IMR-90 (cell line): ENCODE results near the gene MOV10L1. TPM values are rescaled to one million over a fixed set of nuclear protein-coding genes. Genes with fewer than 3 reads are reported as not detected.

Source experiments
- ATAC-seq: fragments of 200-7000 bp; cut with Tn5 transposase; 2 replicates; pipeline ENCODE4 v1.9.1; 2020; ENCODE audit warnings: low read depth, mild to moderate bottlenecking, moderate library complexity
- BruUV-seq: library from RNA; stranded (reverse); fragments of 400-500 nt; replicated peaks from 2 replicates; lab custom pipeline; 2021; lab: Mats Ljungman, UMichigan
- CTCF ChIA-PET: fragments of 300-600 bp; formaldehyde crosslinking; extraction: SDS; loops from one replicate; lab custom pipeline; 2021; ENCODE audit warnings: antibody characterized with exemption; lab: Yijun Ruan, JAX
- POLR2A ChIA-PET: fragments of 300-600 bp; sonication (Branson Sonifier 250); formaldehyde crosslinking; loops from one replicate; lab custom pipeline; 2022; ENCODE audit warnings: antibody characterized with exemption; ENCODE audit not compliant: unreplicated experiment; lab: Charles Lee
- DNase-seq: peaks from one replicate; pipeline ENCODE4 v3.0.0; 2013
- H2AFZ ChIP-seq: replicated peaks from 2 replicates; pipeline ENCODE3; 2013; ENCODE audit warnings: low read length, mild to moderate bottlenecking; ENCODE audit not compliant: poor library complexity
- H2AK5ac ChIP-seq: 2 replicates; pipeline ENCODE4 v1.6.1; 2013; ENCODE audit warnings: low read depth, low read length, inconsistent platforms
- H2AK9ac ChIP-seq: replicated peaks from 2 replicates; pipeline ENCODE3; 2013; ENCODE audit warnings: mild to moderate bottlenecking, low read depth, low read length, moderate library complexity; ENCODE audit not compliant: poor library complexity
- H2BK120ac ChIP-seq: 2 replicates; pipeline ENCODE4 v1.6.1; 2013; ENCODE audit warnings: low read depth, low read length, inconsistent platforms
- H2BK15ac ChIP-seq: 3 replicates; pipeline ENCODE4 v1.6.1; 2013; ENCODE audit warnings: low read depth, low read length, inconsistent platforms
- H2BK20ac ChIP-seq: 2 replicates; pipeline ENCODE4 v1.6.1; 2013; ENCODE audit warnings: low read depth, mild to moderate bottlenecking, inconsistent platforms, low read length, moderate library complexity
- H2BK5ac ChIP-seq: 2 replicates; pipeline ENCODE4 v1.6.1; 2013; ENCODE audit warnings: mild to moderate bottlenecking, low read depth, low read length, inconsistent platforms; ENCODE audit not compliant: poor library complexity, severe bottlenecking
- H3K14ac ChIP-seq: replicated peaks from 2 replicates; pipeline ENCODE4 v1.6.1; 2013; ENCODE audit warnings: low read depth, low read length, inconsistent platforms
- H3K18ac ChIP-seq: 2 replicates; pipeline ENCODE4 v1.6.1; 2013; ENCODE audit warnings: low read depth, low read length, control low read depth
- H3K23ac ChIP-seq: 2 replicates; pipeline ENCODE4 v1.6.1; 2013; ENCODE audit warnings: low read depth, low read length, inconsistent platforms
- H3K27ac ChIP-seq: 2 replicates; pipeline ENCODE4 v1.5.1; 2013; ENCODE audit warnings: mild to moderate bottlenecking, control low read depth, low read length; ENCODE audit not compliant: insufficient read depth
- H3K27me3 ChIP-seq: 2 replicates; pipeline ENCODE4 v1.6.1; 2013; ENCODE audit warnings: low read length; ENCODE audit not compliant: control insufficient read depth, insufficient read depth
- H3K36me3 ChIP-seq: 2 replicates; pipeline ENCODE4 v1.6.1; 2013; ENCODE audit warnings: low read length, mixed read lengths; ENCODE audit not compliant: control insufficient read depth, insufficient read depth
- H3K4ac ChIP-seq: 2 replicates; pipeline ENCODE4 v1.6.1; 2013; ENCODE audit warnings: low read depth, low read length, inconsistent platforms
- H3K4me1 ChIP-seq: 2 replicates; pipeline ENCODE4 v1.6.1; 2013; ENCODE audit warnings: low read length, mixed read lengths; ENCODE audit not compliant: control insufficient read depth, insufficient read depth
- H3K4me2 ChIP-seq: 2 replicates; pipeline ENCODE4 v1.6.1; 2013; ENCODE audit warnings: low read depth, mild to moderate bottlenecking, control low read depth, low read length, moderate library complexity
- H3K4me3 ChIP-seq: 2 replicates; pipeline ENCODE4 v1.5.1; 2013; ENCODE audit warnings: low read depth, mild to moderate bottlenecking, control low read depth, low read length, moderate library complexity; ENCODE audit not compliant: insufficient read depth
- H3K56ac ChIP-seq: 2 replicates; pipeline ENCODE4 v1.6.1; 2013; ENCODE audit warnings: low read length, inconsistent platforms; ENCODE audit not compliant: insufficient read depth; ENCODE audit errors: extremely low read depth
- H3K79me1 ChIP-seq, 2 experiments: 2 replicates each; pipeline ENCODE4 v1.6.1; 2013; ENCODE audit warnings: low read length in 2 of 2, inconsistent platforms in 1 of 2, low read depth in 1 of 2
- H3K9ac ChIP-seq: 2 replicates; pipeline ENCODE4 v1.6.1; 2013; ENCODE audit warnings: low read depth, low read length, control low read depth
- H3K9me1 ChIP-seq: 2 replicates; pipeline ENCODE4 v1.6.1; 2013; ENCODE audit warnings: low read length, inconsistent platforms; ENCODE audit not compliant: insufficient read depth
- H3K9me3 ChIP-seq: 2 replicates; pipeline ENCODE4 v1.6.1; 2013; ENCODE audit warnings: low read length; ENCODE audit not compliant: control insufficient read depth, insufficient read depth
- H4K20me1 ChIP-seq: 2 replicates; pipeline ENCODE4 v1.6.1; 2013; ENCODE audit warnings: low read length, inconsistent platforms; ENCODE audit not compliant: insufficient read depth
- H4K5ac ChIP-seq: 2 replicates; pipeline ENCODE4 v1.6.1; 2013; ENCODE audit warnings: mild to moderate bottlenecking, low read depth, low read length, control low read depth
- H4K8ac ChIP-seq, 2 experiments: 2 replicates each; pipeline ENCODE4 v1.6.1; 2013; ENCODE audit warnings: low read depth in 2 of 2, low read length in 2 of 2, control low read depth in 1 of 2, inconsistent platforms in 1 of 2
- H4K91ac ChIP-seq: 2 replicates; pipeline ENCODE4 v1.6.1; 2013; ENCODE audit warnings: low read depth, low read length, inconsistent platforms; ENCODE audit not compliant: insufficient read depth
- CEBPB ChIP-seq: IDR thresholded peaks from 2 replicates; pipeline ENCODE4 v1.6.1; 2012; ENCODE audit warnings: low read depth, low read length, improper control_type of control experiment
- CHD1 ChIP-seq: IDR thresholded peaks from 2 replicates; pipeline ENCODE4 v1.6.1; 2012; ENCODE audit warnings: low read depth, low read length, improper control_type of control experiment
- MAZ ChIP-seq: IDR thresholded peaks from 2 replicates; pipeline ENCODE4 v1.6.1; 2012; ENCODE audit warnings: low read depth, mild to moderate bottlenecking, low read length, improper control_type of control experiment, moderate library complexity, borderline replicate concordance
- MXI1 ChIP-seq: IDR thresholded peaks from 2 replicates; pipeline ENCODE4 v1.6.1; 2012; ENCODE audit warnings: low read depth, mild to moderate bottlenecking, low read length, moderate library complexity, borderline replicate concordance
- NFE2L2 ChIP-seq: fragments of 150-350 bp; IDR thresholded peaks from 2 replicates; pipeline ENCODE4 v1.6.1; 2016; ENCODE audit warnings: low read depth, mild to moderate bottlenecking, low read length
- POLR2A ChIP-seq: IDR thresholded peaks from 2 replicates; pipeline ENCODE4 v1.6.1; 2012; ENCODE audit warnings: mild to moderate bottlenecking, low read depth, low read length
- RAD21 ChIP-seq: IDR thresholded peaks from 2 replicates; pipeline ENCODE4 v1.6.1; 2012; ENCODE audit warnings: low read length, improper control_type of control experiment
- RCOR1 ChIP-seq: IDR thresholded peaks from 2 replicates; pipeline ENCODE4 v1.6.1; 2012; ENCODE audit warnings: mild to moderate bottlenecking, low read length, improper control_type of control experiment; ENCODE audit not compliant: insufficient replicate concordance
- RFX5 ChIP-seq: IDR thresholded peaks from 2 replicates; pipeline ENCODE4 v1.8.0; 2012; ENCODE audit warnings: low read depth, mild to moderate bottlenecking, low read length, moderate library complexity
- SMC3 ChIP-seq: fragments of 150-350 bp; IDR thresholded peaks from 2 replicates; pipeline ENCODE4 v1.6.1; 2016; ENCODE audit warnings: low read depth, mild to moderate bottlenecking, antibody characterized with exemption, low read length, moderate library complexity
- WGBS, 2 experiments: methylation state at CpG; one replicate each; pipeline versions ENCODE4 v1.1.5 to v1.1.7; 2013; ENCODE audit warnings: missing lambda C conversion rate in 2 of 2; ENCODE audit not compliant: insufficient read length in 1 of 2; ENCODE audit errors: extremely low coverage in 2 of 2; 5-methylcytosine and 5-hydroxymethylcytosine counted together
- dilution Hi-C: fragments of 300-500 bp; cut with HindIII; formaldehyde crosslinking; loops from one replicate; pipeline ENCODE4 v1.14.3; 2018; ENCODE audit warnings: low sequenced_read_pairs; ENCODE audit not compliant: unreplicated experiment
- in situ Hi-C: fragments of 300-500 bp; cut with MboI; formaldehyde crosslinking; loops from 3 replicates; pipeline ENCODE4 v1.14.3; 2019; ENCODE audit warnings: low sequenced_read_pairs, inconsistent platforms, mixed read lengths
- intact Hi-C: fragments of 100-400 bp; cut with micrococcal nuclease; formaldehyde crosslinking; loops from 2 replicates; pipeline ENCODE4 v1.10.0; 2022
- polyA plus RNA-seq, 3 experiments: library from polyadenylated mRNA; depleted of rRNA; stranded (reverse); fragments of >200 nt; gene quantifications; 2 replicates each; pipeline ENCODE4 v1.2.3, GENCODE V29; 2012; ENCODE audit warnings: low replicate concordance in 1 of 3
- total RNA-seq: library from RNA; depleted of rRNA; stranded (reverse); fragments of >200 nt; gene quantifications from 2 replicates; pipeline ENCODE4 v1.2.3, GENCODE V29; 2012
- TF ChIP-seq, protein P1 (sequence below): conservative IDR thresholded peaks from 2 replicates; pipeline ENCODE4 v1.5.1; 2012; ENCODE audit warnings: mild to moderate bottlenecking, low read depth, low read length, improper control_type of control experiment
- TF ChIP-seq, protein P2 (sequence below): fragments of 150-350 bp; IDR thresholded peaks from 2 replicates; pipeline ENCODE4 v1.6.1; 2016; ENCODE audit warnings: low read depth, mild to moderate bottlenecking, low read length, moderate library complexity, borderline replicate concordance
- TF ChIP-seq, protein P3 (sequence below): fragments of 150-350 bp; IDR thresholded peaks from 2 replicates; pipeline ENCODE4 v1.6.1; 2017; ENCODE audit warnings: mild to moderate bottlenecking, antibody characterized with exemption, low read length, low read depth

The MOV10L1 gene
- total and polyA plus RNA-seq, 2 of the 4 experiments (the other 2 are of a cell fraction), result 0.72 to 1.4 TPM

- no peak for TF ChIP-seq MXI1
- TF ChIP-seq CHD1, result no peak
- TF ChIP-seq NFE2L2, result no peak
- no peak for TF ChIP-seq CEBPB
These were observed 63.4 kb downstream of the MOV10L1 start (continued) for GRCh38 chr22:50153056-50153755.

DNA sequence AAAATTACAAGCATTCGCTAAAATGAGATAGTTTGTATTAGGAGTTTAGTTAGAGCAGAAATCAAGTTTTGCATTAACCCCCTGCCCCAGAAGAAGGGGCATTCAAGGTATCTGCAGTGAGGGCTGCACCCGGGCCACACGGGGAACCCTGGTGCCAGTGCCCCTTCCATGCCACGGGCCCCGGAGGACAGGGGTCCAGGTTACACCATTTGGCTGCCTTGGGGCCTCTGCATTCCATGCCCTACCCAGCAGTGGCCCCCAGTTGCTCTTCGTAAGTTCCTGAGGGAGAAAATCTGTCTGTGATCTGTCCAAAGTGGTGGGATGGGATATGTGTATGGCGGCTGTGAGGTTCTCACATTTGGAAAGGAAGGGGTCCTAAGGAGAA, 63.9 kb downstream of the MOV10L1 start:
- intact Hi-C loops, result no loop called here
- Histone ChIP-seq H3K4me3 (no peak overlapping the region), H2BK120ac (no peak overlapping the region), H3K79me1 (no peaks in the 10 kb centered on the region), H2AFZ (no peak overlapping the region), H3K36me3 (peaks cover 22% of the 10 kb centered on the region), H3K23ac (no peak overlapping the region), H3K4me2 (no peak overlapping the region), H3K9ac (no peak overlapping the region), H4K91ac (no peak overlapping the region), H3K27ac (no peak overlapping the region), H2AK5ac (no peak overlapping the region), H3K4me1 (no peaks in the 10 kb centered on the region), H3K27me3 (no peaks in the 10 kb centered on the region; the same call in 1 of the 2 replicates), H3K18ac (no peak overlapping the region), H3K9me1 (no peaks in the 10 kb centered on the region), H2BK5ac (no peak overlapping the region), H2BK15ac (no peak overlapping the region), H2BK20ac (no peak overlapping the region), H3K4ac (no peak overlapping the region), H2AK9ac (no peak overlapping the region), H3K14ac (no peak overlapping the region), H4K5ac (no peak overlapping the region), H3K56ac (no peak overlapping the region), H4K20me1 (no peaks in the 10 kb centered on the region), H3K9me3 (no peaks in the 10 kb centered on the region), H4K8ac (no peak overlapping the region)
- ATAC-seq (no peak), DNase-seq (no peak)
- CTCF ChIA-PET, result no interaction called here
- no TSS peak for BruUV-seq
- POLR2A ChIA-PET, result no interaction called here
- in situ Hi-C loops, result no loop called here
- WGBS, 2 experiments, result 93% methylated on average over 4 of the region's 7 CpGs; no CpG with 5 or more reads in 1 of the 2 experiments
- dilution Hi-C loops, result no loop called here
- no peak for TF ChIP-seq RCOR1
- no peak for TF ChIP-seq MAZ
- no peak for TF ChIP-seq NFE2L2
- TF ChIP-seq MXI1, result no peak
- no peak for TF ChIP-seq POLR2A
- TF ChIP-seq RAD21, result no peak
- TF ChIP-seq, protein P1, sequence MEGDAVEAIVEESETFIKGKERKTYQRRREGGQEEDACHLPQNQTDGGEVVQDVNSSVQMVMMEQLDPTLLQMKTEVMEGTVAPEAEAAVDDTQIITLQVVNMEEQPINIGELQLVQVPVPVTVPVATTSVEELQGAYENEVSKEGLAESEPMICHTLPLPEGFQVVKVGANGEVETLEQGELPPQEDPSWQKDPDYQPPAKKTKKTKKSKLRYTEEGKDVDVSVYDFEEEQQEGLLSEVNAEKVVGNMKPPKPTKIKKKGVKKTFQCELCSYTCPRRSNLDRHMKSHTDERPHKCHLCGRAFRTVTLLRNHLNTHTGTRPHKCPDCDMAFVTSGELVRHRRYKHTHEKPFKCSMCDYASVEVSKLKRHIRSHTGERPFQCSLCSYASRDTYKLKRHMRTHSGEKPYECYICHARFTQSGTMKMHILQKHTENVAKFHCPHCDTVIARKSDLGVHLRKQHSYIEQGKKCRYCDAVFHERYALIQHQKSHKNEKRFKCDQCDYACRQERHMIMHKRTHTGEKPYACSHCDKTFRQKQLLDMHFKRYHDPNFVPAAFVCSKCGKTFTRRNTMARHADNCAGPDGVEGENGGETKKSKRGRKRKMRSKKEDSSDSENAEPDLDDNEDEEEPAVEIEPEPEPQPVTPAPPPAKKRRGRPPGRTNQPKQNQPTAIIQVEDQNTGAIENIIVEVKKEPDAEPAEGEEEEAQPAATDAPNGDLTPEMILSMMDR, result no peak
- TF ChIP-seq, protein P2, sequence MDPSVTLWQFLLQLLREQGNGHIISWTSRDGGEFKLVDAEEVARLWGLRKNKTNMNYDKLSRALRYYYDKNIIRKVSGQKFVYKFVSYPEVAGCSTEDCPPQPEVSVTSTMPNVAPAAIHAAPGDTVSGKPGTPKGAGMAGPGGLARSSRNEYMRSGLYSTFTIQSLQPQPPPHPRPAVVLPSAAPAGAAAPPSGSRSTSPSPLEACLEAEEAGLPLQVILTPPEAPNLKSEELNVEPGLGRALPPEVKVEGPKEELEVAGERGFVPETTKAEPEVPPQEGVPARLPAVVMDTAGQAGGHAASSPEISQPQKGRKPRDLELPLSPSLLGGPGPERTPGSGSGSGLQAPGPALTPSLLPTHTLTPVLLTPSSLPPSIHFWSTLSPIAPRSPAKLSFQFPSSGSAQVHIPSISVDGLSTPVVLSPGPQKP, result no peak
- TF ChIP-seq, protein P3, sequence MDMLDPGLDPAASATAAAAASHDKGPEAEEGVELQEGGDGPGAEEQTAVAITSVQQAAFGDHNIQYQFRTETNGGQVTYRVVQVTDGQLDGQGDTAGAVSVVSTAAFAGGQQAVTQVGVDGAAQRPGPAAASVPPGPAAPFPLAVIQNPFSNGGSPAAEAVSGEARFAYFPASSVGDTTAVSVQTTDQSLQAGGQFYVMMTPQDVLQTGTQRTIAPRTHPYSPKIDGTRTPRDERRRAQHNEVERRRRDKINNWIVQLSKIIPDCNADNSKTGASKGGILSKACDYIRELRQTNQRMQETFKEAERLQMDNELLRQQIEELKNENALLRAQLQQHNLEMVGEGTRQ, result no peak
- TF ChIP-seq RFX5, result no peak
- no peak for TF ChIP-seq SMC3
